ENCODE data around the gene KCNJ11.

KCNJ11 gene

DNA sequence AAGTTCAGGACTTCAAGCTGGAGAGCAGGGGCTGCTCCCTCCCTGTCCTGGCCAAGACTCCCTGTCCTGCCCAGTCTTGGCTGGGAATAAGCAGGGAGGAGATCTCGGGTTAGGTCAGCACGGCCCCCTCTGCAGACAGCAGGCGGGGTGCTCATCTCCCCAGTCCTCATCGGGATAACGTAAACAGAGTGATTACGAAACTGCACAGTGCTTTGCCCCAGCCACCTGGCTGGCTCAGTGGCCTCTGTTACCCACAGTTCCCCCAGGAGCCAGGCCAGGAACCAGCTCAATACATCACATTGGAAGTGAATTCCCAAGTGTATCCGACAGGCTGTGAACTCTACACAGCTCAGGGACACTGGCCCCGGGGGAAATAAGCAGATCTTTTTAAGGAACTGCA is 42.7 kb upstream of the KCNJ11 start:
- TF ChIP-seq POLR2AphosphoS5 (IDR thresholded peaks at IDR 0.05; ENCODE audit: low read depth, low read length) (no peak), FOXP2 (optimal IDR thresholded peaks at IDR 0.05; ENCODE audit: borderline replicate concordance, extremely low read depth, extremely low read length, insufficient read depth) (no peak), REST (IDR thresholded peaks at IDR 0.05; ENCODE audit: insufficient read depth in 1 of 2, low read depth in 2 of 2, low read length in 2 of 2) (no peak)

- TF ChIP-seq FOXP2 (optimal IDR thresholded peaks at IDR 0.05; ENCODE audit: borderline replicate concordance, extremely low read depth, extremely low read length, insufficient read depth) (no peak), REST (IDR thresholded peaks at IDR 0.05; ENCODE audit: insufficient read depth in 1 of 2, low read depth in 2 of 2, low read length in 2 of 2) (no peak), POLR2AphosphoS5 (IDR thresholded peaks at IDR 0.05; ENCODE audit: low read depth, low read length) (no peak), SIN3A (IDR thresholded peaks at IDR 0.05; ENCODE audit: borderline replicate concordance, insufficient read depth, low read length) (no peak), TAF1 (IDR thresholded peaks at IDR 0.05; ENCODE audit: borderline replicate concordance, insufficient read depth, low read length) (no peak)
Measured at GRCh38 chr11:17430616-17431015, 42.2 kb upstream of the KCNJ11 start.

DNA sequence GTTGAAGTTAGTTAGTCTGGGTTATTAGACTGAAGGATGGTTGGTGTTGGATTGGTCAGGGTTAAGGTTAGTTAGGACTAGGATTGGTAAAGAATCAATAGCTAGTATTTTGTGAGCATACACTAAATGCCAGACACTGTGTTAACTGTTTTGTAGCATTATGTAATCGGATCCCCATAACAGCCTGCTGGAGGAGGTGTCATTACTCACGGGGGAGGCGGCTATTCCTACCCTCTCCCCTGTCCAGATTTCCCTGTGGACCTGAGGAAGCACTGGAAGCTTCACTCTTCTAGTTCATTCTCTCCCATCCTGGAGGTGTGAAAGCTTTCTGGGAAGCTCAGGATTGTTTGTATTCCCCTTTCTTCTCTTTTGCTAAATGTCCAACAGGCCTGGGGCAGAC is 40.5 kb upstream of the KCNJ11 start:
- TF ChIP-seq SIN3A (IDR thresholded peaks at IDR 0.05; ENCODE audit: borderline replicate concordance, insufficient read depth, low read length) (no peak), FOXP2 (optimal IDR thresholded peaks at IDR 0.05; ENCODE audit: borderline replicate concordance, extremely low read depth, extremely low read length, insufficient read depth) (no peak), REST (IDR thresholded peaks at IDR 0.05; ENCODE audit: insufficient read depth in 1 of 2, low read depth in 2 of 2, low read length in 2 of 2) (no peak), POLR2AphosphoS5 (IDR thresholded peaks at IDR 0.05; ENCODE audit: low read depth, low read length) (no peak), TAF1 (IDR thresholded peaks at IDR 0.05; ENCODE audit: borderline replicate concordance, insufficient read depth, low read length) (no peak)

GRCh38 chr11:17428261-17428660 is 39.8 kb upstream of the KCNJ11 start:
- TF ChIP-seq SIN3A (IDR thresholded peaks at IDR 0.05; ENCODE audit: borderline replicate concordance, insufficient read depth, low read length) (no peak), FOXP2 (optimal IDR thresholded peaks at IDR 0.05; ENCODE audit: borderline replicate concordance, extremely low read depth, extremely low read length, insufficient read depth) (no peak), TAF1 (IDR thresholded peaks at IDR 0.05; ENCODE audit: borderline replicate concordance, insufficient read depth, low read length) (no peak), POLR2AphosphoS5 (IDR thresholded peaks at IDR 0.05; ENCODE audit: low read depth, low read length) (no peak), REST (IDR thresholded peaks at IDR 0.05; ENCODE audit: insufficient read depth in 1 of 2, low read depth in 2 of 2, low read length in 2 of 2) (no peak)

Measured in PFSK-1 (cell line).